ENCODE results near the gene TNFRSF14.

DNA sequence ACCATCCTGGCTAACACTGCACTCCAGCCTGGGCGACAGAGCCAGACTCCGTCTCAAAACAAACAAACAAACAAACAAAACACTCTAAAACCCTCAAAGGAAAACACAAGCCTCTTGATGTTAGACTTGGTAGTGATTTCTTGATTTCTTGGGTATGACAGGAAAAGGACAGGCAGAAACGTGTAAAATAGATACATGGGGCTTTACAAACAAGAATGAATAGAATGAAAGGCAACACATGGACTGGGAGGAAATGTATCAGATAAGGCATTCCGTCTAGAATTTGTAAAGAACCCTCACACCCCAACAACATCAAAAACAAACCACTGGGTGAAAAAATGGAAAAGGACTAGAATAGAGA lies 22.6 kb downstream of the TNFRSF14 start:
- TF ChIP-seq, protein P1, sequence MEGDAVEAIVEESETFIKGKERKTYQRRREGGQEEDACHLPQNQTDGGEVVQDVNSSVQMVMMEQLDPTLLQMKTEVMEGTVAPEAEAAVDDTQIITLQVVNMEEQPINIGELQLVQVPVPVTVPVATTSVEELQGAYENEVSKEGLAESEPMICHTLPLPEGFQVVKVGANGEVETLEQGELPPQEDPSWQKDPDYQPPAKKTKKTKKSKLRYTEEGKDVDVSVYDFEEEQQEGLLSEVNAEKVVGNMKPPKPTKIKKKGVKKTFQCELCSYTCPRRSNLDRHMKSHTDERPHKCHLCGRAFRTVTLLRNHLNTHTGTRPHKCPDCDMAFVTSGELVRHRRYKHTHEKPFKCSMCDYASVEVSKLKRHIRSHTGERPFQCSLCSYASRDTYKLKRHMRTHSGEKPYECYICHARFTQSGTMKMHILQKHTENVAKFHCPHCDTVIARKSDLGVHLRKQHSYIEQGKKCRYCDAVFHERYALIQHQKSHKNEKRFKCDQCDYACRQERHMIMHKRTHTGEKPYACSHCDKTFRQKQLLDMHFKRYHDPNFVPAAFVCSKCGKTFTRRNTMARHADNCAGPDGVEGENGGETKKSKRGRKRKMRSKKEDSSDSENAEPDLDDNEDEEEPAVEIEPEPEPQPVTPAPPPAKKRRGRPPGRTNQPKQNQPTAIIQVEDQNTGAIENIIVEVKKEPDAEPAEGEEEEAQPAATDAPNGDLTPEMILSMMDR (IDR thresholded peaks at IDR 0.05; ENCODE audit: low read depth, low read length, missing input control) = no peak
- no peak for TF ChIP-seq SP1 (IDR thresholded peaks at IDR 0.05)
- no peak for TF ChIP-seq EGR1 (IDR thresholded peaks at IDR 0.05; ENCODE audit: low read depth in 2 of 2)
- no peak for TF ChIP-seq TAF1 (conservative IDR thresholded peaks at IDR 0.05)
- TF ChIP-seq GABPA (IDR thresholded peaks at IDR 0.05 in 1 of 2, conservative IDR thresholded peaks at IDR 0.05 in 1 of 2) = no peak
